GM13977 (cell line): Measurements from ENCODE around the gene SLC22A15.
"Not testable (repeated sequence)": the region's sequence is repeated elsewhere in the genome, so short reads cannot be mapped to it uniquely, and the experiment has no call there.

ENCODE experiments used
- DNase-seq: peaks from one replicate; pipeline ENCODE4 v3.0.0; 2012; ENCODE audit warnings: low spot score
- CTCF ChIP-seq: IDR thresholded peaks from 2 replicates; pipeline ENCODE4 v1.5.1; 2012; ENCODE audit warnings: mild to moderate bottlenecking, control low read depth; ENCODE audit not compliant: insufficient read depth; ENCODE audit errors: extremely low read depth, missing control alignments
- in situ Hi-C: fragments of 300-500 bp; cut with MboI; formaldehyde crosslinking; loops from one replicate; pipeline ENCODE4 v1.12.0; 2022; ENCODE audit warnings: low sequenced_read_pairs, low pct_unique_long_range_greater_than_20kb, mixed read lengths, inconsistent platforms; ENCODE audit not compliant: unreplicated experiment

The SLC22A15 gene

GRCh38 chr1:115991909-115992308, 15.6 kb downstream of the SLC22A15 start:
- DNase-seq = no peak
- in situ Hi-C loops = no loop called here
- no peak for TF ChIP-seq CTCF

GRCh38 chr1:115997921-115998320, 21.6 kb downstream of the SLC22A15 start:
- in situ Hi-C loops, DNase-seq: not testable (repeated sequence)

GRCh38 chr1:116001739-116002487, 25.6 kb downstream of the SLC22A15 start:
- in situ Hi-C loops = no loop called here
- no peak for TF ChIP-seq CTCF
- DNase-seq = no peak

GRCh38 chr1:116002781-116003420, 26.6 kb downstream of the SLC22A15 start:
- TF ChIP-seq CTCF = no peak
- in situ Hi-C loops = no loop called here
- DNase-seq = no peak

- in situ Hi-C loops = no loop called here
- DNase-seq = no peak
Observed at GRCh38 chr1:116003823-116004222, 27.5 kb downstream of the SLC22A15 start.

GRCh38 chr1:116006486-116006964, 30.2 kb downstream of the SLC22A15 start:
- no peak for TF ChIP-seq CTCF

More at GRCh38 chr1:116003823-116004222, 27.5 kb downstream of the SLC22A15 start:
- no peak for TF ChIP-seq CTCF

GRCh38 chr1:116008656-116009390, 32.5 kb downstream of the SLC22A15 start:
- no peak for DNase-seq
- TF ChIP-seq CTCF = no peak
- in situ Hi-C loops = no loop called here

More at GRCh38 chr1:116006486-116006964, 30.2 kb downstream of the SLC22A15 start:
- peak; percentile 19 for DNase-seq
- in situ Hi-C loops = no loop called here
